Aorta (tissue), 5 donors: Measurements from ENCODE around the gene HSPD1. TPM values are rescaled to one million over a fixed set of nuclear protein-coding genes. Genes with fewer than 3 reads are reported as not detected.

Source experiments
- ATAC-seq: fragments of 200-7000 bp; cut with Tn5 transposase; one replicate; pipeline ENCODE4 v1.9.1; 2022; ENCODE audit warnings: moderate library complexity; ENCODE audit not compliant: low FRiP score
- DNase-seq, 2 donors: peaks; one replicate each; pipeline ENCODE4 v3.0.0-alpha.2; 2020
- H3K27ac ChIP-seq, 2 donors: one replicate each; pipeline ENCODE4 v1.5.1; 2013; ENCODE audit warnings: low read length in 2 of 2, mild to moderate bottlenecking in 2 of 2, moderate library complexity in 2 of 2, control low read depth in 1 of 2, inconsistent platforms in 1 of 2, low read depth in 1 of 2
- H3K27me3 ChIP-seq, 2 donors: one replicate each; pipeline ENCODE4 v1.6.1; 2013; ENCODE audit warnings: control low read depth in 1 of 2, low read length in 1 of 2, mild to moderate bottlenecking in 1 of 2, moderate library complexity in 1 of 2; ENCODE audit not compliant: insufficient read depth in 2 of 2, control insufficient read depth in 1 of 2
- H3K36me3 ChIP-seq, 2 donors: one replicate each; pipeline ENCODE4 v1.6.1; 2013; ENCODE audit warnings: control low read depth in 1 of 2, low read length in 1 of 2, mild to moderate bottlenecking in 1 of 2; ENCODE audit not compliant: insufficient read depth in 2 of 2, control insufficient read depth in 1 of 2
- H3K4me1 ChIP-seq, 2 donors: one replicate each; pipeline ENCODE4 v1.6.1; 2013; ENCODE audit warnings: low read length in 2 of 2, control low read depth in 1 of 2, mild to moderate bottlenecking in 1 of 2, moderate library complexity in 1 of 2; ENCODE audit not compliant: insufficient read depth in 2 of 2, control insufficient read depth in 1 of 2
- H3K4me3 ChIP-seq, 2 donors: one replicate each; pipeline ENCODE4 v1.5.1; 2013; ENCODE audit warnings: low read length in 2 of 2, control low read depth in 1 of 2, mild to moderate bottlenecking in 1 of 2
- H3K9me3 ChIP-seq: one replicate; pipeline ENCODE4 v1.6.1; 2013; ENCODE audit warnings: mild to moderate bottlenecking, low read length; ENCODE audit not compliant: control insufficient read depth
- WGBS, 2 donors: extraction: QIAGEN DNeasy Blood & Tissue Kit; methylation state at CpG; one replicate each; pipeline ENCODE4 v1.1.7; 2013; 5-methylcytosine and 5-hydroxymethylcytosine counted together
- intact Hi-C, 2 donors: fragments of 100-400 bp; cut with DNase I; formaldehyde crosslinking; loops; one replicate each; pipeline versions ENCODE4 v1.14.2 to v1.15.0; 2022
- polyA plus RNA-seq, 2 donors: library from polyadenylated mRNA; stranded (reverse); fragments of 200-250 nt; gene quantifications; one replicate each; pipeline ENCODE4 v1.2.3, GENCODE V29; 2013
- total RNA-seq, 2 donors: library from RNA; stranded (reverse); fragmentation: NEBNext Ultra II Directional; extraction: Animal tissue kit (Norgen Biotek cat#: 25700); gene quantifications; one replicate each; pipeline ENCODE4 v1.2.1, GENCODE V29; 2021
- donor health status: healthy with polysubstance abuse.
- donor health status: Bipolar disorder and iron deficiency.
- donor health status: DM: no; HTN: no; CAD: no.
- donor health status: DM: no; HTN: no; CAD: no.
- donor health status: DM: yes; HTN: yes; CAD: no.

Gene HSPD1
- total and polyA plus RNA-seq, 4 donors = 74.4 to 149 (median 114) TPM

- WGBS, 2 donors = 59 to 63% methylated on average over 4 of the region's 4 CpGs
- no peak for DNase-seq
- Histone ChIP-seq H3K27me3 (no peaks in the 10 kb centered on the region), H3K4me3 (no peak overlapping the region), H3K27ac (no peak overlapping the region), H3K36me3 (no peaks in the 10 kb centered on the region), H3K4me1 (no peaks in the 10 kb centered on the region), H3K9me3 (no peaks in the 10 kb centered on the region)
- intact Hi-C loops = loop anchor here in 1 of 2 donors (5.0 kb wide), 2 partner anchors 65 to 205 kb away; partner anchors contain the start of genes MARS2 and SF3B1
- no peak for ATAC-seq
Observed at GRCh38 chr2:197502201-197502600, 2.6 kb upstream of the HSPD1 start.

GRCh38 chr2:197500503-197501131 is 977 bp upstream of the HSPD1 start:
- Histone ChIP-seq H3K9me3 (no peaks in the 10 kb centered on the region), H3K4me1 (no peaks in the 10 kb centered on the region), H3K36me3 (peaks cover 0 to 4% of the 10 kb centered on the region in 2 donors), H3K27ac (peak overlapping the region; percentile 84 to 92), H3K4me3 (peak overlapping the region; percentile 72 to 93), H3K27me3 (no peaks in the 10 kb centered on the region)
- WGBS, 2 donors = 0% methylated on average over 30 of the region's 30 CpGs
- ATAC-seq (peak; percentile 1), DNase-seq (no peak)
- intact Hi-C loops = loop anchor here in 1 of 2 donors (1.0 to 5.0 kb wide), 4 partner anchors 15 to 207 kb away; partner anchors contain the start of genes COQ10B, MARS2 and SF3B1

GRCh38 chr2:197498937-197499593 is 575 bp downstream of the HSPD1 start:
- Histone ChIP-seq H3K4me1 (no peaks in the 10 kb centered on the region), H3K27me3 (no peaks in the 10 kb centered on the region), H3K27ac (peak overlapping the region; percentile 20 to 78), H3K36me3 (peaks cover 0 to 4% of the 10 kb centered on the region in 2 donors), H3K4me3 (peak overlapping the region; percentile 70 to 78), H3K9me3 (no peaks in the 10 kb centered on the region)
- WGBS, 2 donors = 1% methylated on average over 43 to 46 of the region's 46 CpGs
- DNase-seq (peak; percentile 83 to 86), ATAC-seq (peak; percentile 20)
- intact Hi-C loops = loop anchor here (5.0 to 10.0 kb wide), 2 partner anchors 42 to 84 kb away; no protein-coding TSS in a partner anchor

- peak overlapping the region; percentile 70 to 78 for H3K4me3 ChIP-seq
- H3K36me3 ChIP-seq = peaks cover 0 to 7% of the 10 kb centered on the region in 2 donors
- intact Hi-C loops = loop anchor here (5.0 to 10.0 kb wide), 2 partner anchors 41 to 84 kb away; no protein-coding TSS in a partner anchor
Observed at GRCh38 chr2:197498235-197498936, 1.3 kb downstream of the HSPD1 start.

GRCh38 chr2:197497326-197497725 is 2.3 kb downstream of the HSPD1 start:
- H3K27me3 ChIP-seq = no peaks in the 10 kb centered on the region
- no peaks in the 10 kb centered on the region for H3K4me1 ChIP-seq
- 57 to 58% methylated on average over 2 of the region's 2 CpGs for WGBS, 2 donors
- H3K4me3 ChIP-seq = no peak overlapping the region
- ATAC-seq = no peak
- H3K36me3 ChIP-seq = peaks cover 1 to 9% of the 10 kb centered on the region in 2 donors
- no peaks in the 10 kb centered on the region for H3K9me3 ChIP-seq
- intact Hi-C loops = loop anchor here (5.0 to 10.0 kb wide), 2 partner anchors 40 to 83 kb away; no protein-coding TSS in a partner anchor
- no peak overlapping the region for H3K27ac ChIP-seq
- DNase-seq = no peak

More at GRCh38 chr2:197498235-197498936, 1.3 kb downstream of the HSPD1 start:
- ATAC-seq = no peak
- no peaks in the 10 kb centered on the region for H3K27me3 ChIP-seq
- DNase-seq = no peak
- WGBS, 2 donors = 12% methylated on average over 14 of the region's 14 CpGs
- H3K9me3 ChIP-seq = no peaks in the 10 kb centered on the region
- no peak overlapping the region for H3K27ac ChIP-seq
- H3K4me1 ChIP-seq = no peaks in the 10 kb centered on the region

GRCh38 chr2:197496695-197497094 is 2.9 kb downstream of the HSPD1 start:
- intact Hi-C loops = loop anchor here (5.0 to 10.0 kb wide), 2 partner anchors 39 to 82 kb away; no protein-coding TSS in a partner anchor
- Histone ChIP-seq H3K4me3 (no peak overlapping the region), H3K4me1 (no peaks in the 10 kb centered on the region), H3K36me3 (peaks cover 1 to 9% of the 10 kb centered on the region in 2 donors), H3K27ac (no peak overlapping the region), H3K9me3 (no peaks in the 10 kb centered on the region), H3K27me3 (no peaks in the 10 kb centered on the region)
- DNase-seq (no peak), ATAC-seq (no peak)

GRCh38 chr2:197495433-197496134 is 4.1 kb downstream of the HSPD1 start:
- ATAC-seq = no peak
- H3K27ac ChIP-seq = peak overlapping the region in 1 of 2 donors; percentile 17
- intact Hi-C loops = loop anchor here (5.0 to 10.0 kb wide), 2 partner anchors 38 to 81 kb away; no protein-coding TSS in a partner anchor
- no peaks in the 10 kb centered on the region for H3K27me3 ChIP-seq
- DNase-seq = no peak
- H3K9me3 ChIP-seq = no peaks in the 10 kb centered on the region
- H3K36me3 ChIP-seq = peaks cover 1 to 9% of the 10 kb centered on the region in 2 donors
- H3K4me3 ChIP-seq = no peak overlapping the region
- WGBS, 2 donors = 87 to 91% methylated on average over 2 of the region's 2 CpGs
- H3K4me1 ChIP-seq = no peaks in the 10 kb centered on the region

- H3K36me3 ChIP-seq = peaks cover 3% of the 10 kb centered on the region in 2 donors
- ATAC-seq (no peak), DNase-seq (no peak)
- H3K4me1 ChIP-seq = no peaks in the 10 kb centered on the region
- intact Hi-C loops = no loop called here
- H3K9me3 ChIP-seq = no peaks in the 10 kb centered on the region
- no peaks in the 10 kb centered on the region for H3K27me3 ChIP-seq
- no peak overlapping the region for H3K27ac ChIP-seq
- WGBS, 2 donors = 48 to 57% methylated on average over 4 of the region's 4 CpGs
- H3K4me3 ChIP-seq = no peak overlapping the region
Observed at GRCh38 chr2:197487385-197487784, 12.3 kb downstream of the HSPD1 start.
